Omental fat pad (tissue), 4 donors: ENCODE results near the gene LAMC3. TPM values are rescaled to one million over a fixed set of nuclear protein-coding genes. Genes with fewer than 3 reads are reported as not detected.

Source experiments
- ATAC-seq: fragments of 150-250 bp; one replicate; pipeline ENCODE4 v1.9.1; 2016; ENCODE audit warnings: mild to moderate bottlenecking, moderate library complexity; ENCODE audit not compliant: low FRiP score
- DNase-seq: peaks from one replicate; pipeline ENCODE4 v3.0.0-alpha.2; 2019; ENCODE audit warnings: low spot score
- CTCF ChIP-seq, 3 donors: fragments of 450-650 bp; IDR thresholded peaks; one replicate each; pipeline ENCODE4 v1.5.1; 2016 to 2017; ENCODE audit warnings: antibody characterized with exemption in 3 of 3, mild to moderate bottlenecking in 3 of 3, moderate library complexity in 2 of 3
- total RNA-seq, 4 donors: library from RNA; depleted of rRNA; stranded (reverse); fragments of >200 nt; gene quantifications; one replicate each; pipeline ENCODE4 v1.1.0, GENCODE V29; 2016

Gene LAMC3
- total RNA-seq, 4 donors from 2014 or later = 0.09 to 1.9 (median 0.65) TPM

GRCh38 chr9:131119600-131119999, 110.6 kb downstream of the LAMC3 start:
- ATAC-seq = no peak
- DNase-seq = no peak
- no peak for TF ChIP-seq CTCF (IDR thresholded peaks at IDR 0.05)

GRCh38 chr9:131120620-131121228, 111.8 kb downstream of the LAMC3 start:
- no peak for TF ChIP-seq CTCF (IDR thresholded peaks at IDR 0.05)
- no peak for ATAC-seq
- DNase-seq = no peak

GRCh38 chr9:131121346-131121745, 112.4 kb downstream of the LAMC3 start:
- no peak for ATAC-seq
- DNase-seq = no peak
- TF ChIP-seq CTCF (IDR thresholded peaks at IDR 0.05) = no peak

- TF ChIP-seq CTCF (IDR thresholded peaks at IDR 0.05) = no peak
- no peak for DNase-seq
- no peak for ATAC-seq
Observed at GRCh38 chr9:131122158-131122557, 113.2 kb downstream of the LAMC3 start.

- TF ChIP-seq CTCF (IDR thresholded peaks at IDR 0.05) = no peak
- no peak for DNase-seq
- peak; percentile 5 for ATAC-seq
Observed at GRCh38 chr9:131125038-131125287, 116.0 kb downstream of the LAMC3 start.

GRCh38 chr9:131125288-131126058, 116.5 kb downstream of the LAMC3 start, which contains the start of gene NUP214:
Gene NUP214 (plus strand): TSS chr9:131125586. CDS start chr9:131125705, 119 bp downstream.
- peak; percentile 99 for DNase-seq
- TF ChIP-seq CTCF (IDR thresholded peaks at IDR 0.05) = no peak
- ATAC-seq = peak; percentile 100

GRCh38 chr9:131126059-131126426, 117.1 kb downstream of the LAMC3 start:
- ATAC-seq (no peak), DNase-seq (no peak)
- TF ChIP-seq CTCF (IDR thresholded peaks at IDR 0.05) = no peak
